ENCODE results near the gene SECISBP2. TPM values are rescaled to one million over a fixed set of nuclear protein-coding genes. Genes with fewer than 3 reads are reported as not detected.

Gene SECISBP2
- total RNA-seq, 1 donor from 2014 or later = 15.1 TPM

- DNase-seq (ENCODE audit: low spot score) = no peak
- H3K36me3 Mint-ChIP-seq (ENCODE audit: low read depth) = peaks cover 46% of the 10 kb centered on the region
- TF ChIP-seq CTCF (IDR thresholded peaks at IDR 0.05) = no peak
- no peaks in the 10 kb centered on the region for H3K27me3 Mint-ChIP-seq (ENCODE audit: low read depth)
- no peak overlapping the region for H3K27ac Mint-ChIP-seq (ENCODE audit: unreplicated experiment)
- H3K4me3 Mint-ChIP-seq (ENCODE audit: unreplicated experiment) = no peak overlapping the region
- H3K9me3 Mint-ChIP-seq (ENCODE audit: low read depth) = no peaks in the 10 kb centered on the region
- H3K4me1 Mint-ChIP-seq (ENCODE audit: low read depth) = no peaks in the 10 kb centered on the region
These were observed 36.2 kb downstream of the SECISBP2 start for GRCh38 chr9:89354471-89354870.

GRCh38 chr9:89356782-89357181 lies 38.5 kb downstream of the SECISBP2 start:
- Mint-ChIP-seq H3K27me3 (ENCODE audit: low read depth) (no peaks in the 10 kb centered on the region), H3K9me3 (ENCODE audit: low read depth) (no peaks in the 10 kb centered on the region), H3K27ac (ENCODE audit: unreplicated experiment) (no peak overlapping the region), H3K4me1 (ENCODE audit: low read depth) (no peaks in the 10 kb centered on the region), H3K36me3 (ENCODE audit: low read depth) (peaks cover 50% of the 10 kb centered on the region), H3K4me3 (ENCODE audit: unreplicated experiment) (no peak overlapping the region)
- no peak for TF ChIP-seq CTCF (IDR thresholded peaks at IDR 0.05)
- DNase-seq (ENCODE audit: low spot score) = no peak

- DNase-seq (ENCODE audit: low spot score) = no peak
- Mint-ChIP-seq H3K4me1 (ENCODE audit: low read depth) (no peaks in the 10 kb centered on the region), H3K27me3 (ENCODE audit: low read depth) (no peaks in the 10 kb centered on the region), H3K27ac (ENCODE audit: unreplicated experiment) (no peak overlapping the region), H3K4me3 (ENCODE audit: unreplicated experiment) (no peak overlapping the region), H3K36me3 (ENCODE audit: low read depth) (peaks cover 50% of the 10 kb centered on the region), H3K9me3 (ENCODE audit: low read depth) (no peaks in the 10 kb centered on the region)
- no peak for TF ChIP-seq CTCF (IDR thresholded peaks at IDR 0.05)
These were observed 39.3 kb downstream of the SECISBP2 start for GRCh38 chr9:89357331-89358197.

- H3K36me3 Mint-ChIP-seq (ENCODE audit: low read depth) = peaks cover 48% of the 10 kb centered on the region
- no peaks in the 10 kb centered on the region for H3K4me1 Mint-ChIP-seq (ENCODE audit: low read depth)
- no peak overlapping the region for H3K4me3 Mint-ChIP-seq (ENCODE audit: unreplicated experiment)
- DNase-seq (ENCODE audit: low spot score) = no peak
- TF ChIP-seq CTCF (IDR thresholded peaks at IDR 0.05) = no peak
- no peaks in the 10 kb centered on the region for H3K9me3 Mint-ChIP-seq (ENCODE audit: low read depth)
- H3K27ac Mint-ChIP-seq (ENCODE audit: unreplicated experiment) = no peak overlapping the region
- no peaks in the 10 kb centered on the region for H3K27me3 Mint-ChIP-seq (ENCODE audit: low read depth)
These were observed 40.1 kb downstream of the SECISBP2 start for GRCh38 chr9:89358376-89358916.

- Mint-ChIP-seq H3K27me3 (ENCODE audit: low read depth) (no peaks in the 10 kb centered on the region), H3K4me1 (ENCODE audit: low read depth) (no peaks in the 10 kb centered on the region), H3K27ac (ENCODE audit: unreplicated experiment) (no peak overlapping the region), H3K9me3 (ENCODE audit: low read depth) (no peaks in the 10 kb centered on the region), H3K4me3 (ENCODE audit: unreplicated experiment) (no peak overlapping the region), H3K36me3 (ENCODE audit: low read depth) (peaks cover 45% of the 10 kb centered on the region)
- DNase-seq (ENCODE audit: low spot score) = no peak
- no peak for TF ChIP-seq CTCF (IDR thresholded peaks at IDR 0.05)
These were observed 40.7 kb downstream of the SECISBP2 start for GRCh38 chr9:89358985-89359384.

Data from chondrocyte (in vitro differentiated cells).